Measurements from ENCODE around the gene ETFA.

DNA sequence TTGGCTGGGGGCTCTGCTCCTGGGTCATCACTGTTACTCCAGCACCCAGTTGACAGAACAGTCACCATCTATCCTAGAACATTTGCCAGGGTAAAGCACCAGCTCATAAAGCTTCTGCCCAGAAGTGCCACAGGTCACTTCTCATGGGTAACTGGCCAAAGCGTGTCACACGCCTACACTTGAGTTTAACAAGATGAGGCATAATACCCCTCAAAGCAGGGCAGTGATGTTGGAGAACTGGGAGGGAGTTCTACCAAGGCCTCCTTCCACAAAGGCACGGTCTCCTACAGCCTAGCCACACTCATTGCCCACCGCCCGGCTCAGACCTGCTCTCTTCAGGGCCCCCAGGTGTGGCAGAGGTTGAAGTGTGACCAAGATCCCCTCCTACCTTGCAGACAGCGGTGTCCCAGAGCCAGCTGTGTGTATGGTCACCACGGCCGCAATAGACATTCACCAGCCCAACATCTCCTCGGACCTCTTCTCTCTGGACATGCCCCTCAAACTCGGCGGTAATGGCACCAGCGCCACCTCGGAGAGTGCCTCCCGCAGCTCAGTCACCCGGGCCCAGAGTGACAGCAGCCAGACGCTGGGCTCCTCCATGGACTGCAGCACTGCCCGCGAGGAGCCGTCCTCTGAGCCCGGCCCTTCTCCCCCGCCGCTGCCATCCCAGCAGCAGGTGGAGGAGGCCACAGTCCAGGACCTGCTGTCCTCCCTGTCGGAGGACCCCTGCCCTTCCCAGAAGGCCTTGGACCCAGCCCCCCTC, 107.7 kb downstream of the ETFA start:
- no peak for TF ChIP-seq SP1 (IDR thresholded peaks at IDR 0.05)
- TF ChIP-seq SUZ12 (IDR thresholded peaks at IDR 0.05): no peak
